NCI-H226 (cell line): Measurements from ENCODE around the gene DTD2.
"Not testable (repeated sequence)": the region's sequence is repeated elsewhere in the genome, so short reads cannot be mapped to it uniquely, and the experiment has no call there.

Source experiments
- DNase-seq: peaks from one replicate; pipeline ENCODE4 v3.0.0-alpha.2; 2015

The DTD2 gene

DNA sequence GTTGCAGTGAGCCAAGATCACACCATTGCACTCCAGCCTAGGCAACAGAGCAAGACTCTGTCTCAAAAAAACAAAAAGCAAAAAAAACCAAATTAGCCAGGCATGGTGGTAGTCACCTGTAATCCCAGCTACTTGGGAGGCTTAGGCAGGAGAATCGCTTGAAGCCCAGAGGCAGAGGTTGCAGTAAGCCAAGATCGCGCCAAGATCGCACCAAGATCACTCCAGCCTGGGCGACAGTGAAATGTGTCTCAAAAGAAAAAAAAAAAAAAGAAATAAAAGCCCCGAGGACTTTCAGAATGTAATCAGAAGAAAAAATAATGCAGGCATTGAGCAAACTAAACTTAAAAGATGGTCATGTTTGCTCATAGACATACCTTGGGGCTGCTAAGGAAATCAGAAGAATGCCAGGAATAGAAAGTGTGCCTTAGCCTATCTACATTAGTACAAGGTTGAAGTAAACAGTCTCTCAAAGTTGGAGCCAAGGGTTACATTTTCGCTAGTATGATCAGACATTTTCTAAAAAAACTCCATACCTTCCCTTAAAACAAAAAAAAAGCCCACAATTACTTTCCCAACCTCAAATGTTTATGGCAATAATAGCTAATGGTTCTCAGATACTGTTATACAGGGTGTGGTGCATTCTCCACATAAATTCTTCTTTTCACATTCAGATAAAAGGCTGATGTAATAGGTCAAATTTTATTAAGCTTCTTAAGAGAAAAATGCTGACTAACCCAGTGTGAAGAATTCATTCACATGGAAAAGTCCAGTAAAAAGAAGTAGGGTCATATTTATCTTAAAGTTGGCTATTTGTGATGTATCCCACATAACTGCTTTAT, 15.8 kb downstream of the DTD2 start:
- peak; percentile 87 for DNase-seq

DNA sequence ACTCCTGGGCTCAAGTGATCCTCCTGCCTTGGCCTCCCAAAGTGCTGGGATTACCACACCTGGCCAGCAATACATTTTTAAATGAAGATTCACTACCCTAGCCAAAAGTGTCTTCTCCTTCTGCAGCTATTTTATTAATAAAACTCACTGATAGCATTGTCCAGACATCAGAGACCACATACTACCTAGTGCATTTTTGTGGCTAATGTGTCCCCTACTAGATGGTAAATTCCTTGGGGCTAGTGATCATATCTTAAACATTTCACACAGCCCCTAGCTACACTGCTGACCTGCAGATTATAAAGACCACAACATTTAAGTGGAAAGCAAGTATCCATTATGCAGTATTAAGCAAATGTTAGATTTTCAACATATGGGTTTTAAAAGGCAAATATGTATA, 17.0 kb downstream of the DTD2 start:
- no peak for DNase-seq

DNA sequence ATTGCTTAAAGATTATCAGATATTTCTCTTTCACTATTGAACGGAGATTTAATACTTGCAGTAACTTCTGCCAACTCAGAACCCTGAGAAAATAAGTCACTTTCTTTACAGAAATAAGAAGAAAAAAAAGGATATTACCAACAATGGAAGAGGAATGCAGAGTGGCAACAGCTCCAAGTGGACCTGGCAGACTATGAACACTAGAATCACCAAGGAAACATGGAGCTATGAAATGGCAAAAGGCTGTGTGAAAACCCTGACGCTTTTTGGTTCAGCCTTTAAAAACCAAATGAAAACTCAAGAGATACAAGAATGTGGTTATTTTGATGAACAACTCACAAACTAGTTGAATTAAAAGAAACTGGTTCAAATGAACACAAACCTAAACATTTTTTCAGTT, 17.7 kb downstream of the DTD2 start:
- DNase-seq = no peak

DNA sequence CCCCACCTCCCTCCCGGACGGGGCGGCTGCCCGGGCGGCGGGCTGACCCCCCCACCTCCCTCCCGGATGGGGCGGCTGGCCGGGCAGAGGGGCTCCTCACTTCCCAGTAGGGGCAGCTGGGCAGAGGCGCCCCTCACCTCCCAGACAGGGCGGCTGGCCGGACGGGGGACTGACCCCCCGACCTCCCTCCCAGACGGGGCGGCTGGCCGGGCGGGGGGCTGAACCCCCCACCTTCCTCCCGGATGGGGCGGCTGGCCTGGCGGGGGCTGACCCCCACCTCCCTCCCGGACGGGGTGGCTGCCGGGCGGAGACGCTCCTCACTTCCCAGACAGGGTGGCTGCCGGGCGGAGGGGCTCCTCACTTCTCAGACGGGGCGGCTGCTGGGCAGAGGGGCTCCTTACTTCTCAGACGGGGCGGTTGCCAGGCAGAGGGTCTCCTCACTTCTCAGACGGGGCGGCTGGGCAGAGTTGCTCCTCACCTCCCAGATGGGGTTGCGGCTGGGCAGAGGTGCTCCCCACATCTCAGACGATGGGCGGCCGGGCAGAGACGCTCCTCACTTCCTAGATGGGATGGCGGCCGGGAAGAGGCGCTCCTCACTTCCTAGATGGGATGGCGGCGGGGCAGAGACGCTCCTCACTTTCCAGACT, 20.1 kb downstream of the DTD2 start:
- not testable (repeated sequence) for DNase-seq

DNA sequence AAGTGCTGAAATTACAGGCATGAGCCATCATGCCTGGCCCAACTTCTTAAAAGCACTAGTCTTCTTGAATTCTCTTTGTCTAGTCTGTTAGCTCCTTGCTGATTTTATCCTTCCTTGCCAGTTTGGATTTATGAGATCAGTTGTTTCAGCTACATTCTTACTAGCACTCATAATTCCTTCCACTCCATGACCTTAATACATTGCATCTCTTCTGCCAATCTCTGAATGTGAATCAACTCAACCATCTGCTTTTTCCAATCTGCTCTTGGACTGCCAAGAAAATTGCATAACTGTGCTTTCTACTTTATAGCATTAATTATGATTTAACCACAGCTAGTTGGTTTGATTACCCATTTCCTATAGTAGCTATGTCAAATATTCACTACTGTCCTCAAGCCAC, 22.0 kb downstream of the DTD2 start:
- DNase-seq = peak; percentile 21

DNA sequence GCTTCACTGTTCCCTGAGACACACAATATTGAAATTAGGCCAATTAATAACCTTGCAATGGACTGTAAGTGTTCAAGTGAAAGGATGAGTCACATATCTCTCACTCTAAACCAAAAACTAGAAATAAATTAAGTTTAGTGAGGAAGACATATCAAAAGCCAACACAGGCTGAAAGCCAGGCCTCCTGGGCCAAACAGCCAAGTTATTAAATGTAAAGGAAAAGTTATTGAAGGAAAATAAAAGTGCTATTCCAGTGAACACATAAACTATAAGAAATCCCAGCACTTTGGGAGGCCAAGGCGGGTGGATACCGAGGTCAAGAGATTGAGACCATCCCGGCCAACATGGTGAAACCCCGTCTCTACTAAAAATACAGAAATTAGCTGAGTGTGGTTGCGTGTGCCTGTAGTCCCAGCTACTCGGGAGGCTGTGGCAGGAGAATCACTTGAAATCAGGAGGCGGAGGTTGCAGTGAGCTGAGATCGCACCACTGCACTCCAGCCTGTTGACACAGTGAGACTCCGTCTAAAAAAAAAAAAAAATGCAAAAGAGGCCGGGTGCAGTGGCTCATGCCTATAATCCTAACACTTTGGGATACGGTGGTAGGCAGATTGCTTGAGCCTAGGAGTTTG, 26.6 kb downstream of the DTD2 start:
- no peak for DNase-seq

DNA sequence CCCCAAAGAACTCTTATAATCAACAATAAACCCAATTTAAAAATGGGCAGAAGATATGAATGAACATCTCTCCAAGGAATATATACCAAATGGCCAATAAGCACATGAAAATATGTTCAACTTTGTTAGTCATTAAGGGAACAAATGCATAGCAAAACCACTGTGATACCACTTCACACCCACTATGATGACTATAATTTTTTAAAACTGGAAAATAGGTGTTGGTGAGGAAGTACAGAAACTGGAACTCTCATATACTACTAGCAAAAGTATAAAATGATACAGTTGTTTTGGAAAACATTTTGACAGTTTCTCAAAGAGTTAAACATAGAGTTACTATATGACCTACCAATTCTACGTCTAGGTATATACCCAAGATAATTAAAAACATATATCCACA, 27.5 kb downstream of the DTD2 start:
- DNase-seq = no peak

DNA sequence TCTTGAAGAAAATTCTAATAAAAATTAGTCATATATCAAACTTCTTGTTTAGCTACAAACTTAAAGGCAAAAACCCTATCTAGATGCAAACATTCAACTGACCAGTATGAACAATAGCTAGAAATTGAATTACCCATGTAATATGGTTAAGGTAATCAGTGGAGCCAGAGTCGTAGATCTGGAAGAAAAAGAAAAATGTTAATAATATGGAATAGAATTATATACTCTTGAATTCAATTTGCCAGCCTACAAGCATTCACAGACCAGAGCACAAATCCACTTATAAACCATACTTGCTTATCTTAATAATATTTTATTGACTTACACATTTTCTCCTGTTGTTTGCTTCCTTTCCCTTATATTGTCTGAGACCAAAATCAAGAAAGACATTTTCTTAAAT, 29.3 kb downstream of the DTD2 start:
- no peak for DNase-seq

DNA sequence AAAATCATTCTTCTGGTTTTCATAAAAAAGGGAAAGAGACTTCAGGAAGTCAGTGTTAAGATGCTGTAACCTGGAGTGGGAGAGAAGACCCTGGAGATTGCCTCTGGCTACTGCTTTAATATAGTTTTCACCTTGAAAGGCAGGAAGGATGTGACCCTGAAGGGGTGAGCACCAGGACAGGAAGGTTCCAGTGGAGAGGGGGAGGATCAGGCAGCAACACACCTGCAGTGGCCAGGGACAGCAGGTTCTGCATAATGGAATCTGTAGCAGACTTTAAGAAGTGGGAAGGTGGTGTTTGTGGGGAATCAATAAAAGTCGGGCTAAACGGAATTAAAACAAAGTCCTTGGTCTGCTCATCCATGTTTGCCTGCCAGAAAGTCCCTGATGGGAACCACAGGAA, 30.6 kb downstream of the DTD2 start:
- DNase-seq = no peak

DNA sequence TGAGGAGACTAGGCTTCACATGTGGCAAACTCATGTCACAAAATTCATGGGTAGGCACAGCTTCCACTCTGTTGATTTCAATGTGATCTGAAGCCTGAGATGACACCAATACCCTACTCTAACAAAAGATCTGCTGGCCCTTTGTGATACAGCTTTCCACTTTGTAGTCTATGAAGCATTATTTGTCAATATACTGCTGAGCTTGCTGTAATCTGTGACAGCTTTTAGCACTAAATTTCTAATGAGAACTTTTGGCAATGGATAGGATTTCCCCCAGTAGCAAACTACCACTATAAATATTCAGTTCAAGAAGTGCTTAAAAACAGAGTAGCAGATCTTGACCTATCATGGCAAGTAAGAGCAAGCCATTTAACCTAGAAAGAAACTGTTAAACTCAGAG, 31.4 kb downstream of the DTD2 start:
- DNase-seq = no peak

DNA sequence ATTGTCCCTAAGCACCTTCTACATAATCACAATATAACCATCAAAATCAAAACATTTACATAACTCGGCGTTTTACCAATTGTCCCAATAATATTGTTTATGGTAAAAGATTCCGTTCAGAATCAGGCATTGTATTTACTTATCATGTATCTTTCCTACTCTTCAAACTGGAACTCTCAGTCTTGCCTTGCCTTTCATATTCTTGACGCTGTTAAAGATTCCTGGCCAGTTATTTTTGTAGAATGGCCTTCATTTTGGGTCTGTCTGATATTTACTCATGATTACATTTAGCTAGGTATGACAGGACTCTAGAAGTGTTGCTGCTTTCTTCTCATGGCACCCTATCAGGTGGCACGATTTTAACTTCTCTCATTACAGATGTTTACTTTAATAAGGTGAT, 36.1 kb downstream of the DTD2 start:
- DNase-seq = no peak

DNA sequence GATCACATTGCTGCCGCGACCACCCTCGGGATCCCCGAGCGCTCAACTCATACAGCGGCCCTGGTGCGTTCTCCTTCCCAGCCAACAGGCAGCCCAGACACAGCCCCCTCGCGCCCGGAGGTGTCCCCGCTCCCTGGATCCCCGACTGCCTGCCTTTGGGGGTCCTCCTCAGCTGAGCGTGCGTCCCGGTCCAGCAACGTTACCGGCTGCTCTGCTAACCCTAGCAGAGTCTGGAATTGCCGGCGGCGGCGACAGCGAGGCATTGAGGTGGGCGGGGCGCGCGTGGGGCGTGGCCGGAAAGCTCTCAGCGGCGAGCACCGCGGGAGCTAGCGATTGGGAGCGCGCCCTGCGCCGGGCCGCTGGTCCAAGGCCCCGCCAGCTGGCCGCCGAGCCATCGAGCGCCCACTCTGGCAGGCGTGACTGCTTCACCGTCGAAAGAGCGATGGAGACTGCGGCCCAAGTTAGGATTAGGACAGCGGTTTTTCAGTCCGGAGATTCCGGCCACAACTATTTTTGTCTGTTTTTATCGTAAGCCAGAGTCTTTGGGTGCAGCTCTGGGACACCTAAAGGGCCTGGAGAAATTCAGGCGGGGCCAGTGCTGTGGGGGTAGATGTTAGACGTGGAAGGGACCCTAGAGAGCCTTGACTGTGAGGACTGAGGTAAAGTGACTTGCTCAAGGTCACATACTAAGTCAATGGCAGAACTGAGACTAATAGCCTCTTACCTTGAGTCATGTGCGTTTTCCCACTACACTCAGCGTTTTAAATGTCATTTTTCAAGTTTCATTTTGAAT, 36.8 kb downstream of the DTD2 start, which contains the start of gene HEATR5A:
HEATR5A (minus strand) TSS at position 232 of the 793 bp plus-strand sequence. CDS start 17,575 bp downstream, outside the sequence.
- DNase-seq = peak; percentile 94

DNA sequence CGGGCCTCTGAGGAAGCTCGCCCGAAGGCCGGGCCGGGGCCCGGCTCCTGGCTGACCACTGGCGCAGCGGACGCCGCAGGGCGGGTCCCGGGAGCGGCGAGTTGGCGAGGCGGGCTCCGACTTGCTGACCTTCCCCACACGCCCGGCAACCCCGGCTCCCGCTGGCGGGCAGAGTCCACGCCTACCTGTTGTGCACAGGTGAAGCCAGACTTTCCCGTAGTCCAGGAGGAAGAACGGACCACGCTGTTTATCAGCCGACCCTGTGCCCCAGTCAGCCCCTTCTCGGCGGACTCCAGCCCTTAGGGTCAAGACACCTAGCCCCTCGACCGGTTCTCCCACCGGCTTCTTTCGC, 37.4 kb downstream of the DTD2 start:
- peak; percentile 33 for DNase-seq

DNA sequence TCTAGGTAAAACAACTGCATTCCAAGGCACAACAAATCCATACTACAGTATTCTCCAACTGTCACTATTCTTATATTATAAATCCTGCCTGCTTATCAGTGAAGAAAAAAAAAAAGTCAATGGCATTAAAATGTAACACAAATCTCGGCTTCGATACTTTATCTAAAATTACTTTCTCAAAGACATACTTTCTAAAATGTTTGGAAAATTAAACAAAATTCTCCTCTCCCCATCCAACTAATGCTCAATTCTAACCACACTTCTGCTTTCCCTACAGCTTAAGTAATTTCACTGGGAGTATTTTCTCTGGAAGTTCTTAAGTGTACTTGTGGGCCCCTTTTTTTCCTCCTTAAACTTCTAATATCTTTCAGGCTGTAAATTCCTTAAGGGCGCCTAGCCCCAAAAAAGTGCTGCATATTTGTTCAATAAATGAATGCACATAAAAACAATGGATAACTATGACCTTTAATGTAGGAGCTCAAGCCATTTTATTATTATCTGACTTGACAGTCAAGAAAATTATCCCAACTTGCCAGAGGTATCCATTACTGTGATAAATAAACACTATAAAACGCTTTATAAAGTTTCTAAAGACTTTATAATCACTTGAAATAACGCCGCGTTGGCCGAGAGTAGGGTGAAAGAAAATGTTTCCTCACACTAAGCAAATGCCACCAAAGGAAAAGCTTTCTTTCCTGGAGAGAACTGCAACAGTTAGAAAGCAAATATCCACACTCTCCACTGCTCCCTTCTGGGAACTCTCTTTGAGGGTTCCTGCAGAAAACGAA, 37.9 kb downstream of the DTD2 start:
- DNase-seq = no peak

DNA sequence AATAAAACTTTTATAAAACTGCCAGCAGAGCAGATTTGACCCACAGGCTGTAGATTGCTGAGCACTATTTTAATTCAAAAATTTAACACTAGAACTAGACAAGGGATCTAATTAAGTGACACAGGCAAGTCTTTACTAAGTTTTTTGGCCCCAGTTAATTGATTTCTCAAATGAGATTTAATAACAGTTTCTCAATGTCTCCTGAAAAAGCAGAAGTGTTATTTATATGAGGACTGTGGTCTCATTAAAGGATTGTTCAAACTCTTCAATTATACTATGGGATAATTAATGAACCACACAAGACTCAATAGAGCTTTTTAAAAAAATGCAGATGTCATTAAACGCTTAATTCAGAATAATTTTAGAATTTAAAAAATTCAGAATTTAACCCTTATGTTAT, 38.9 kb downstream of the DTD2 start:
- DNase-seq = no peak

DNA sequence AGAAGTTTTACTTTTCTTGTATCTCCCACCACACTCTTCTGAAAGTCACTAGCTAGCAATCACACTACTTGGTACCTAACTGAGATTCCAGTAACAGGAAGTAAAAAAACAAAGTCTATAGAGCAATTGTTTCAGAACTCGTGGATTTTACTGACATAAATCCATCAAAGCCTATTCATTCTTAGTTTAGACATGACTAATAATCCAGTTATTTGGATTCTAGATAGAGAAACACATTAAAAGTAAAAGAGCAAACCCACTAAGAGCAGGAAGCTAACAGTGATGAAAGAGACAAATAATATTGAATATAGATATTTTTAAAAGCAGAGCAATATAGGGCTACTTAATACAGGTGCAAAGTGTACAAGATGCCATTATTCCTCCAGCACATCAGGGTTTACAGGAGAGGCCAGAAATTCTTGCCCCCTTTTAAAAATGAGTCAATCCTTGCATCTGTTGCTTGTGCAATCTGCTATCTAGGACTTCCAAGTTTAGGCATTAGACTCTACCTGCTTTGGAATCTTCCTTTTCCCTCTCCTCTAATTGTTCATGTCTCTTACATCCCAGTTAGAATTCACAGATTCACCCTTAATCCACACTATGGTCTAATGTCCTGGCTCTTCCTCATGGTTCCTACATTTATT, 43.0 kb downstream of the DTD2 start:
- peak; percentile 40 for DNase-seq

DNA sequence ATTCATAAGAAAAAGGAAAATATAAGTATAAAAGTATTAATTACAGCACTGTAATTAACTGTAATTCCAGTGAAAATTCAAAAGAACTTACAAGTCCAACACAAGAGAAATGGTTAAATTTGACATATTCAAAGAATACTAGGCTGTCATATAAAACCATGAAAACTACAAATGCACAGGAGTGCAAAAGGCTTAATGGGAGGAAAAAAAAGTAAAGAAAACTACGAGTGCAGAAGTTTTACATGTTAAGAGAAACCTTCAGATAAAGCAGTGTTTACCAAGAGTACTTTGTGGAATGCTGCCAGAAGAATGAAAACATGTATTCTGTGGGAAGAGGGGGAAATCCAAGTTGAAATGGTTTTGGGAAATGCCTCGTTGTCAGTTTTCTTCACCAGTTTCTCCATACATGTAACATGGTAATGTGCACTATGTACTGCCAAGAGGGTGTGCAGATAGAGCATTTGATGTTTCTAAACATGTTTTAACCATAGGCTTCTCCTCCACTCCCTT, 46.0 kb downstream of the DTD2 start:
- DNase-seq = no peak

DNA sequence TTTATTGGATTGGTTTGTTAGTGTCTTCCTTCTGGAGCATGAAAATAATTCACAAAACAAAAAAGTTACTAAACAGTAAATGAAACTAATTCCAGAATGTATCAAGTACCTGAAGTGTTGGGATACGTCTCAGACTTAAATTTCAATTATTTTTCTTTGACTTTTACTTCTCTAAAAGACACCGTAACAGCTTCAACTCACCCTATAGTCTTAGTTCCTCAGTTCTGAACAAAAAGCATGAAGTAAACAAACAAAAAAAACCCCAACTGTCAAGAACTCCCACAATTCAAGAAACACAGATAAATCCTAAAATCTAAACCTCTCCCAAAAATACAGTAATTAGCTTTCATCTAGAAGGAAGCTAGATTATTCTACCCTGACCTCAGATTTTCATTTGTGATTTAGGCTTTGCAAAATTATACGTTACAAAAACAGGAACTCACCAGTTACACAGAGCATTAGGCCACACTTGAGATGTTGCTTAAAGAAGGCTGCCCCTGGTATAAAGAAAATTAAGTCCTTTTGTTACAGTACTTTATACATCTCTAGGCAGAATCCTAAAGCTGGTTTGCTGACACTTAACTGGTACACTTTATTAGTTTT, 47.2 kb downstream of the DTD2 start:
- DNase-seq = no peak

DNA sequence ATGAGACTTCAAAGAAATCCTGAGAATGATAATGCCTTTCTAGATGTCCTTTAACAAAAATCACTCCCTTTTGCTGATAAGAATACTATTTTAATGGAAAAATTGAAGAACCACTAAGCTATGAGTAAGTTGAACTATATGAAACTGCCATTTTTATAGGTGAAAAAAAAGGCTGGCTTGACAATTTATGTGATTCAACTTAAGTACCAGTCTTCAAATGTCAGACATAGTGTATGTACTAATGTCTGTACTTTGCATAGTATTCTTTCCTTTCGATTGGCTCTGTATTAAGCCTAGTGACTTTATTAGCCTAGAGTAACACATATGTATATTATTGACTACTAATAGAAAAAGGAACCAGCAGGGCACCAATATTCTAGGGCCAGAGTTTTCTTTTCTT, 48.9 kb downstream of the DTD2 start:
- no peak for DNase-seq

DNA sequence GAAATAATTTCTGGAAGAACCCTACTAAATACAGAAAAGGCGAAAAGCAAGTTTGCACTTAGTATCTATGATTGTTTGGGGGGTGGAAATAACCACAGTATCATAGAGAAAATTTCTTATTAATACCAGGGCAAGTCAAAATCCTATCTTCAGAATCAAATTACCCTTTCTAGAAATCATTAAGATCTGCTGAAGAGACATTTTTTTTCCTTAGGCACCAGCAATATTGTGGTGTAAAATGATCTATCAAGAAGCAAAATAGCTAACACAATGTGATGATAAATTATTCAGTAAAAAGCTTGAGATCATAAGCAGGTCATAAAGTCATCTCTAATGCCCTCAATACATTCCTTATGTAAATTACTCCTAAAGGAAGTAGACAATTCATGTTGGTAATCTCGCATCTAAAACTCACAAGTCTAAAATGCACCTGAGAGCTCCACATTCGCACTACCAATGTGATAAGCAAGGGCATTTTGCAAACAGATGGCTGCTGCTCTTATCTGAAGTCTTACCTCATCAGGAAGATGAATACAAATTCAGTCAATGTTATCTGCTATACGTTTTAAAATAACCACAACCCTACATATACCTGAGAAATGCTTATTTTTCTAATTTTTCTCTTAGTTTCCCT, 51.6 kb downstream of the DTD2 start:
- peak; percentile 48 for DNase-seq

DNA sequence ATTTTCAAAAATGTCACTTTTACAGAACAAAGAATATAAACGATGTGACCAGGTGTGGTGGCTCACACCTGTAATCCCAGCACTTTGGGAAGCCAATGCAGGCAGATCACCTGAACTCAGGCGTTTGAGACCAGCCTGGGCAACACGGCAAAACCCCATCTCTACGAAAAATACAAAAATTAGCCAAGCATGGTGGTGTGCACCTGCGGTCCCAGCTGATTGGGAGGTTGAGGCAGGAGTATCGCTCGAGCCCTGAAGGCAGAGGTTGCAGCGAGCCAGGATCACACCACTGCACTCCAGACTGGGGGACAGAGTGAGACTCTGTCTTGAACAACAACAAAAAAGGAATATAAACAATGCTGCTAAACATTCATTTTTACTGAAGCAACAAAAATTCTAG, 52.2 kb downstream of the DTD2 start:
- no peak for DNase-seq
